GM23338 (cell line): ENCODE results near the gene AAGAB. TPM values are rescaled to one million over a fixed set of nuclear protein-coding genes. Genes with fewer than 3 reads are reported as not detected.

Source experiments
- ATAC-seq: fragments of 200-7000 bp; cut with Tn5 transposase; 3 replicates; pipeline ENCODE4 v1.9.1; 2020
- DNase-seq: peaks from one replicate; pipeline ENCODE4 v3.0.0-alpha.2; 2015; ENCODE audit warnings: low spot score
- H2AFZ ChIP-seq: fragments of 200-600 bp; sonication (generic); 2 replicates; pipeline ENCODE4 v1.8.0; 2016; ENCODE audit warnings: antibody characterized with exemption, mild to moderate bottlenecking, moderate library complexity
- H3F3A ChIP-seq: fragments of 200-600 bp; sonication (generic); replicated peaks from 2 replicates; pipeline ENCODE4 v1.8.0; 2017; ENCODE audit warnings: antibody characterized with exemption, mixed run types, low read depth
- H3K27ac ChIP-seq: fragments of 200-600 bp; sonication (generic); 2 replicates; pipeline ENCODE4 v1.6.1; 2016; ENCODE audit warnings: low read depth
- H3K27me3 ChIP-seq: fragments of 200-600 bp; sonication (generic); 2 replicates; pipeline ENCODE4 v1.8.0; 2016; ENCODE audit warnings: mild to moderate bottlenecking, mixed run types, moderate library complexity; ENCODE audit not compliant: insufficient read depth
- H3K36me3 ChIP-seq: fragments of 200-600 bp; sonication (generic); 2 replicates; pipeline ENCODE4 v1.8.0; 2016; ENCODE audit warnings: mild to moderate bottlenecking; ENCODE audit not compliant: insufficient read depth
- H3K4me1 ChIP-seq: fragments of 200-600 bp; sonication (generic); 2 replicates; pipeline ENCODE4 v1.8.0; 2016; ENCODE audit warnings: mild to moderate bottlenecking, moderate library complexity; ENCODE audit not compliant: insufficient read depth
- H3K4me2 ChIP-seq: fragments of 200-600 bp; sonication (generic); 2 replicates; pipeline ENCODE4 v1.7.1; 2017; ENCODE audit warnings: mixed run types
- H3K4me3 ChIP-seq: fragments of 200-600 bp; sonication (generic); 2 replicates; pipeline ENCODE4 v1.6.1; 2016; ENCODE audit warnings: mixed run types
- H3K79me2 ChIP-seq: fragments of 200-600 bp; sonication (generic); replicated peaks from 2 replicates; pipeline ENCODE4 v1.8.0; 2017; ENCODE audit warnings: mild to moderate bottlenecking; ENCODE audit not compliant: insufficient read depth
- H3K9me2 ChIP-seq: fragments of 200-600 bp; sonication (generic); 2 replicates; pipeline ENCODE4 v1.8.0; 2017; ENCODE audit not compliant: insufficient read depth
- H4K20me1 ChIP-seq: fragments of 200-600 bp; sonication (generic); replicated peaks from 2 replicates; pipeline ENCODE4 v1.8.0; 2017; ENCODE audit warnings: mild to moderate bottlenecking; ENCODE audit not compliant: insufficient read depth
- H3K27ac Mint-ChIP-seq: 2 replicates; pipeline ENCODE4 v1.8.0; 2020; ENCODE audit warnings: inconsistent platforms, mild to moderate bottlenecking, moderate library complexity, mixed read lengths
- H3K27me3 Mint-ChIP-seq: 3 replicates; pipeline ENCODE4 v1.8.0; 2022; ENCODE audit warnings: low read depth, mild to moderate bottlenecking, moderate library complexity, mixed read lengths, inconsistent platforms; ENCODE audit not compliant: insufficient read depth, poor library complexity
- H3K36me3 Mint-ChIP-seq: 3 replicates; pipeline ENCODE4 v1.8.0; 2021; ENCODE audit warnings: low read depth, mild to moderate bottlenecking, inconsistent platforms, moderate library complexity, mixed read lengths
- H3K4me1 Mint-ChIP-seq: 3 replicates; pipeline ENCODE4 v1.8.0; 2020; ENCODE audit warnings: mild to moderate bottlenecking, inconsistent platforms, mixed read lengths
- H3K4me3 Mint-ChIP-seq: 3 replicates; pipeline ENCODE4 v1.8.0; 2021; ENCODE audit warnings: moderate library complexity, mild to moderate bottlenecking, inconsistent platforms, mixed read lengths
- H3K9me3 Mint-ChIP-seq: 3 replicates; pipeline ENCODE4 v1.8.0; 2020; ENCODE audit warnings: moderate library complexity, mild to moderate bottlenecking, inconsistent platforms, mixed read lengths
- CREB1 ChIP-seq: fragments of 250-450 bp; sonication (Bioruptor Pico); IDR thresholded peaks from 2 replicates; pipeline ENCODE4 v1.5.0; 2020; ENCODE audit warnings: low read depth, mild to moderate bottlenecking, moderate library complexity
- CTCF ChIP-seq, 2 experiments: fragments of 200-600 bp in 1 of 2; sonication (generic) in 1 of 2; conservative IDR thresholded peaks; 2 replicates each; pipeline versions ENCODE4 v1.5.1 to v1.6.1; 2016 to 2017; ENCODE audit warnings: antibody characterized with exemption in 2 of 2, low read depth in 2 of 2, mild to moderate bottlenecking in 2 of 2, moderate library complexity in 1 of 2
- ETS1 ChIP-seq: IDR thresholded peaks from 2 replicates; pipeline ENCODE4 v1.6.1; 2016; ENCODE audit warnings: antibody characterized with exemption
- EZH2 ChIP-seq: fragments of 200-600 bp; sonication (generic); IDR thresholded peaks from one replicate; pipeline ENCODE4 v1.8.0; 2017; ENCODE audit warnings: antibody characterized with exemption, mild to moderate bottlenecking, low read depth; ENCODE audit not compliant: unreplicated experiment
- EZH2phosphoT487 ChIP-seq: fragments of 200-600 bp; sonication (generic); IDR thresholded peaks from one replicate; pipeline ENCODE4 v1.8.1; 2018; ENCODE audit warnings: antibody characterized with exemption; ENCODE audit not compliant: unreplicated experiment
- JUNB ChIP-seq: IDR thresholded peaks from one replicate; pipeline ENCODE4 v1.6.1; 2016; ENCODE audit warnings: antibody characterized with exemption; ENCODE audit not compliant: unreplicated experiment
- NANOG ChIP-seq: IDR thresholded peaks from 2 replicates; pipeline ENCODE4 v1.6.1; 2016; ENCODE audit warnings: antibody characterized with exemption, borderline replicate concordance
- POLR2AphosphoS5 ChIP-seq: IDR thresholded peaks from 2 replicates; pipeline ENCODE4 v1.6.1; 2016; ENCODE audit warnings: antibody characterized with exemption, low read depth
- REST ChIP-seq: IDR thresholded peaks from one replicate; pipeline ENCODE4 v1.6.1; 2018; ENCODE audit warnings: antibody characterized with exemption; ENCODE audit not compliant: unreplicated experiment
- STAT1 ChIP-seq: IDR thresholded peaks from one replicate; pipeline ENCODE4 v1.6.1; 2016; ENCODE audit warnings: antibody characterized with exemption; ENCODE audit not compliant: unreplicated experiment
- ZNF114 ChIP-seq: fragments of 250-450 bp; sonication (Bioruptor Pico); IDR thresholded peaks from 2 replicates; pipeline ENCODE4 v1.5.0; 2020; ENCODE audit warnings: mild to moderate bottlenecking, moderate library complexity
- ZNF331 ChIP-seq: fragments of 250-450 bp; sonication (Bioruptor Pico); IDR thresholded peaks from 2 replicates; pipeline ENCODE4 v1.5.0; 2020; ENCODE audit warnings: low read depth, mild to moderate bottlenecking, moderate library complexity
- polyA plus RNA-seq: library from polyadenylated mRNA; unstranded; fragments of >200 nt; fragmentation: Nextera tagmentation; extraction: Ambion mirVana; gene quantifications from 2 replicates; pipeline ENCODE4 v1.2.1, GENCODE V29; 2016
- total RNA-seq: library from RNA; depleted of rRNA; stranded (reverse); fragments of >200 nt; shearing (Covaris generic); gene quantifications from 2 replicates; pipeline ENCODE4 v1.2.3, GENCODE V29; 2014

The AAGAB gene
- total and polyA plus RNA-seq, 2 experiments from 2014 or later: 20.8 to 42.8 TPM

- no peak for TF ChIP-seq REST
- TF ChIP-seq CREB1 (CRISPR knock-in tag): no peak
- no peak for TF ChIP-seq EZH2phosphoT487
- TF ChIP-seq JUNB: no peak
- TF ChIP-seq EZH2: no peak
- no peak for TF ChIP-seq POLR2AphosphoS5
- no peak for TF ChIP-seq STAT1
- no peak for TF ChIP-seq ZNF331
- no peak for TF ChIP-seq ETS1
- TF ChIP-seq ZNF114 (CRISPR knock-in tag): no peak
These were observed 97.6 kb downstream of the AAGAB start (continued) for GRCh38 chr15:67156834-67157233.

GRCh38 chr15:67156426-67156825 lies 98.0 kb downstream of the AAGAB start:
- 0 out of 2 replicates have a peak, but pooled peaks cover 3% of the 10 kb centered on the region for H3F3A ChIP-seq
- DNase-seq: no peak
- H3K27me3 Mint-ChIP-seq: no peaks in the 10 kb centered on the region
- peaks cover 3% of the 10 kb centered on the region; the same call in 1 of the 3 replicates for H3K9me3 Mint-ChIP-seq
- ATAC-seq: no peak
- no peak overlapping the region for H3K4me3 ChIP-seq
- H3K36me3 ChIP-seq: no peaks in the 10 kb centered on the region
- no peaks in the 10 kb centered on the region; the same call in 1 of the 2 replicates for H4K20me1 ChIP-seq
- H3K79me2 ChIP-seq: 0 out of 2 replicates have a peak, but pooled peaks cover 6% of the 10 kb centered on the region
- H3K4me2 ChIP-seq: no peak overlapping the region
- H3K36me3 Mint-ChIP-seq: no peaks in the 10 kb centered on the region; the same call in 2 of the 3 replicates
- peaks cover 16% of the 10 kb centered on the region for H3K4me1 ChIP-seq
- H3K4me3 Mint-ChIP-seq: no peak overlapping the region
- H3K27me3 ChIP-seq: no peaks in the 10 kb centered on the region
- H3K4me1 Mint-ChIP-seq: peaks cover 19% of the 10 kb centered on the region
- H3K27ac ChIP-seq: no peak overlapping the region
- no peak overlapping the region for H2AFZ ChIP-seq
- H3K27ac Mint-ChIP-seq: no peak overlapping the region
- H3K9me2 ChIP-seq: no peaks in the 10 kb centered on the region
- TF ChIP-seq NANOG: no peak
- no peak for TF ChIP-seq ZNF331
- no peak for TF ChIP-seq EZH2phosphoT487
- TF ChIP-seq REST: no peak
- TF ChIP-seq STAT1: no peak
- no peak for TF ChIP-seq CREB1 (CRISPR knock-in tag)
- TF ChIP-seq ETS1: no peak
- TF ChIP-seq JUNB: no peak
- no peak for TF ChIP-seq CTCF (conservative IDR thresholded peaks at IDR 0.05; ENCODE audit: low read depth in 2 of 2)
- TF ChIP-seq POLR2AphosphoS5: no peak
